Middle frontal gyrus (tissue), 1 donor: Measurements from ENCODE around the gene DOCK11.

Source experiments
- DNase-seq: peaks from one replicate; pipeline ENCODE4 v3.0.0-alpha.2; 2015; ENCODE audit warnings: low spot score; ENCODE audit errors: extremely low spot score

DOCK11 gene

DNA sequence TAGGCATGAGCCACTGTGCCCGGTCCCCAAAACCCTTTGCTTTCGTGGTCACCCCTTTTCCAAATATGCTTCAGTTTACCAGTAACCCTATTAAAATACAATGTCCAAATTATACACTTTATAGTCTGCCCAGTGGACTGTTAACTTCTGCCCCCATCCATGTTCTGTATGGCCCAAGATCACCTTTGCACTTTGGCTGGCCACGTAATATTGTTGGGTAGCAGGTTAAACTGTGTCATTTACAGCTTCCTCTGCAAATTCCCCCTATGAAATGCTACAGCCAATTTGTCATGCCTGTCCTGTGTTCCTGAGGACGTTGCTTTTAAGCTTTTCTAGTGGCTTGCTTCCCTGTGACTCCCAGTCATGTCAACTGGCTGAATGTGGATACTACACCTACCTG, 130.7 kb downstream of the DOCK11 start:
- no peak for DNase-seq

DNA sequence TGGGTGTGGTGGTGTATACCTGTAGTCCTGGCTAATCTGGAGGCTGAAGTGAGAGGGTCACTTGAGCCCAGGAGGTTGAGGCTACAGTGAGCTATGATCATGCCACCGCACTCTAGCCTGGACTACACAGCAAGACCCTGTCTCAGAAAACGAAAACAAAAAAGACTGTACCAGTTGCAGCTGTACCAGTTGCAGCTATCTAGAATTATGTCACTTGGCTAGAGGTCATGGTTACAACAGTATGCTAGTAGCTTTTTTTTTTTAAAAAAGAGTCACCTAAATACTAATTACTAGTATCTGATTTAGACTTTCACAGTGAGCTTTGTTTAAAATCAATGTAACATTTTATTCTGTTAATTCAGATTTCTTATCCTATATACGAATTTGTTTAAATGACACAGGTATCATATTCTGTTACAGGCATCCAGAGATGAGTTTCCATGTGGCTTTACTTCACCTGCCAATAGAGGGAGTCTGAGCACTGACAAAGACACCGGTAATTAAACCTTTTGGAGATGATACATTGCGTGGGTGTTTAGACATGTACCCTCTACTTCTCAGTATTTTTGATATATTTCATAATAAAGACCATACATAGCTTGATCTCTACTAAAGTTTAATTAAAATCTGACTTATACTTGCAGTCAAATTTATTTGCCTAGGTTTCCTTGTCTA, 131.6 kb downstream of the DOCK11 start:
- DNase-seq, result no peak

DNA sequence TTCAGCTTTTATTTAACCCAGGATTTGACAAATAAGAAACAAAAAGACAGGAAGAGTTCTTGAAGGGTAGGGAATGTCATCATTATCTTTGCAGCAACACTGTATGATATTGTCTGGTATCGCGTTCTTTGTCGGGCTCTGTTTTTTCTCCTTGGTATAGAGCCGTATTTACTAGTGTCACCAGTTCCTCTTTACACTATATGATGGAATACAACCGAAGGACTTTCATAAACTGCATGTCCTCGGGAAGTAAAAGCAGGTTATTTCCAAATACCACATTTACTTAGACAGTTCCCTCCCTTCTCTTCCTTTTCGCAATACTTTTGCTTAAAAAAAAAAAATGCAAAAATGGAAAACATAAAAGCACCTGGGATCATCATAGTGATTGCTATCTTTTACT, 135.2 kb downstream of the DOCK11 start:
- no peak for DNase-seq

DNA sequence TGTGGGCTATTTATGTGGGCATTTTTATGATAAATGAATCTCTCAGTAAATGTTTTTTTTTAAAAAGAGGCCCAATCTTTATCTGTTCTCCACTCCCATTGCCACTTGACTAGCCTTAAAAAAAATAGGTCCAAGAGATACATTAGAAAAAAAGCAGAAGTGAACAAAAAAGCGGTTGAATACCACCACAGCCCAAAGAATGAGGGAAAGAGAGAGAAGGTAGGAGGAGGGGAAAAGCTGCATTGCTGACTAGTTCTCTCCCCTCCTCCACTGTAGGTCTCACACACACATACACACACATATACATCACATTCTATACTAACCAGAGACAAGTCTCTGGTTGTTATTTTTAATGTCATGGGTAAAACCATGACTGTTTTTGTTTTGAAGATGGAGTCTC, 136.0 kb downstream of the DOCK11 start:
- DNase-seq, result no peak

DNA sequence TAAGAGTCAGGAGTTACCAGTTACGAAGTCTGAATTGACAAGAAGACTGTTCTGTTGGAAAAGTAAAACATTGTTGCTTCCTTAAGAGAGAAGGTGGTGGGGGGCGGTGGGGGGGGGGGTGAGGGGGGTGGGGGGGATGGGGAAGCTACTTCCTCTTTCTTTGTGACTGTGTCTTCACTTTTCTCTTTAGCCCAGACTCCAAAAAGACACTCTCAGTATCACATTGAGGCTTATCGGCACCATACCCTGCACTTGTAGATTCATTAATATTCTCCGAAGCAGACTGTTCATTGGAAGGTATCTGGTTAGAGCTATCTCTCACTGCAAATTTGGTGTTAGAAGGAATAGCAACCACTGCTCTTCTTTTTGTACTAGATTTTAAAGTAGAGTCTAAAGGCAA, 137.2 kb downstream of the DOCK11 start:
- DNase-seq, result no peak

DNA sequence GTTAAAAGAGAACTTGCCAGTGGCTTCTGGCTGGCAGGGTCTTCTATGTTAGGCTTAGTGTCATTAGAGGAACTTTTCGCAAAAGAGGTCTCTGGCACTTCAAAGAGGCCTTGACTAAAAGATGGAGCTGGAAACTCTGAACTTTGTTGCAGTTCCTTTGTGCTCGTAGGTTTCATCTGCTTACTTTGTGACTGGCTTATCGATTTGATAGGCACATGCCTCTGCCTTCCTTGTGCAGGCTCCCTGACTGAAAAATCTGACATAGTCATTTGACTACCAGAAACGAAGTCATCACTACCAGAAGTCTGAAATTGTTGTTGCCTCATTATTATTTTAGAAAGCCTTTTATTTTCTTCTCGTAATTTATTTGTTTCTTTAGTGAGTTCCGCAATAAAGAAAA, 137.9 kb downstream of the DOCK11 start:
- DNase-seq, result no peak

DNA sequence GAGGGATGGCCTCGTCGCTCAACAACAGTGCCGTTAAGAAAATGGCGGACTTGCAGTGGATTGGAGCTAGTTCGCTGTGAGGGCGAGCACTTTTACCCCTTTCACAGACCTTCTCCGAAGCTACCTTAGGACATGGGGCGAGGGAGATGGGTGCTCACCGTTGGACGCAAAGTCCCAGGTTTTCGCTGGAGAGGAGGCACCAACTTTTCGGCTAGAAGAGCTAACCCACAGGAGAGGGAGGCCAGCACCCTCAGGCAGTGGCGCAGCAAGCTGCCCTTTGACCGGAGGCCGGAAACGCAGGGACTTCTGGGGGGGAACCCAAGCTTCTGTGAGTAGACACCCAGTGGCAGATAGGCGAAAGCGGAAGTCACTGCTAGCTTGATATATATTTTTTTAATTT, 138.7 kb downstream of the DOCK11 start:
- no peak for DNase-seq

DNA sequence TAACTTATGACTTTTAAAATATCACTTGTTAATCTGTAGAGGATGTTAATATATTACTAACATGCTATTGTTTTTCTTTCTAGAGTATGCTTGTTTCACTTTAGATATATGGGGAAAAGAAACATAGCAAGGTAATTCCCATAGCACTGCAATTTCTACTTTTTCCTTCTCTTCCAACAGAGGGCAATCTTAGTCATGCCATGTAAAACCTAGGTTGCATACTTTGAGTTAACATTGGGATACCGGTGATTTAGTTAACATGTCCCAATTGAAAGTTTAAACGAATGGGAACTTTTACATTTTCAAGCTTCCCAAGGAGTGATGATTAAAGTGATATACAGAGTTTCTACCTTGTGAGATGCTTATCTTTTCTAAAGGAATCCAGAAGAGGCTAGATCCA, 142.4 kb downstream of the DOCK11 start:
- no peak for DNase-seq

DNA sequence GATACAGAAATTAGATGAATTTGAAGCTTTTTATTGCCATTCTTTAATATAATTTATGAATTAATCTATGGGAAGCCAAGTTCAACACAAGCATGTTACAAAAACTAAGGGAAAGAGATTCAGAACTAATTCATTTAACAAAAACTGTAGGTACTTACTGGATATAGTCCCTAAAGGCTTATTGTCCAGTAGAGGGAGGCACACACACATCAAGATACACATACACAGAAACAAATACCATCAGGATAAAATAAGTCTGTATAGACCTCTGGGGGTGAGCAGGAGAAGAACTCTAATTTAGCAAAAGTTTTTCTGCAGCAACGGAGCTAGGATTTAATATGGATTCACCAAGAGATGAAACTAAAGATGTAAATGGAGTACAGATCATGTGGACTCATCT, 148.8 kb downstream of the DOCK11 start:
- DNase-seq, result no peak

DNA sequence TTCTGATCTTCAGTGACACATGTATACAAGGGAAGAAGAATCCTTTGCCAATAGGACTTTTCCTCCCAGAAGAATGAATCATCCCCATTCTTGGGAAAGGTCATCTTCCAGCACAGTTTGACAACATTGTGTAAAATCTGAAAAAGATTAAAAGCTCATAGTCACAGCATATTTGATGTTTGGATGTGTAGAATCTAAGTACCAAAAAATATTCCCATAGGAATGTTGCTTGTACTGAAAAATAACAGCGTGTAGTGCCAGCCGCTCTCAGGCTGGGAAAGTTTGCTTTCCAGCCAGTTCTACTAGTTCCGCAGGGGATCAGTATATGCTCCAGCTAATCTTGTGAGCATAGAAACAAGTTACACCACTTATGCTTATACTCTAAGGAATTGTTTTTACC, 157.1 kb downstream of the DOCK11 start:
- no peak for DNase-seq

DNA sequence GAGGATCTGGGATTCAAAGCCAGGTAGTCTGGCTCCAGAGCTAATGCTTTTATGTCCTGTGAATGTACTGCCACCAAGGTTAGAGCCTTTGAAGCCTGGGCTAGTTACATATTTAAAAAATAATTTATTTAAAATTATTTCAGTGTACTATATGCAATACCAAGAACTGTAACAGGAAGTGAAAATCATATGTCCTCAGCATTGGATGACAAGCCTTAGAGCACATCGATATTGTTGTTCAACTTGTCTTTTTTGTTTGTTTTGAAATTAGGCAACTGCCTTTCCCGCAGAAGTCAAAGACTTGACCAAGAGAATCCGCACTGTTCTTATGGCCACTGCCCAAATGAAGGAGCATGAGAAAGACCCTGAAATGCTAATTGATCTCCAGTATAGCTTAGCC, 158.7 kb downstream of the DOCK11 start:
- DNase-seq, result no peak

DNA sequence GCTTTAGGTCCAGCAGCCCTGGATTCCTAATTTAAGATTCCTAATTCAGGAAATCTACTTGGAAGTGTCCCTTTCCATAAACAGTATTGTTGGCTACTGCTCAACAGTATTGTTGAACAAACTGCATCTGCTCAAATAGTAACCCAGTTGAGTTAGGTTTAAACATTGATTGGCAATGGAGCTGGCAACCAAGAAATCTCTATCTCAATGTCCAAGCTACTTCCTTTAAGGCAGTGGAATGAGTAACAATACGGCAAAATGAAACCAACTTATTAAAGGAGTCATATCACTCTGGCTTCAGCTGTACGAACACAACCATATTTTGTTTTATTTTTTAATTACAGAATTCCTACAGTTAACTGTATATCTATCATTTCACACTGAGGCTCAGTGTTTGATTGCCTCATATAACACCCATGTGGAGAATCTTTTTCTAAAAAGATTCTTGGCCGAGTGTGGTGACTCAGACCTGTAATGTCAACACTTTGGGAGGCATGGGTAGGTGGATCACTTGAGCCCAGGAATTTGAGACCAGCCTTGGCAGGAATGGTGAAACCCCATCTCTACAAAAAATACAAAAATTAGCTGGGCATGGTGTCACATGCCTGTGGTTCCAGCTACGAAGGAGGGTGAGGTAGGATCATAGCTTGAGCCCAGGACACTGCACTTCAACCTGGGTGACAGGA, 160.1 kb downstream of the DOCK11 start:
- no peak for DNase-seq

DNA sequence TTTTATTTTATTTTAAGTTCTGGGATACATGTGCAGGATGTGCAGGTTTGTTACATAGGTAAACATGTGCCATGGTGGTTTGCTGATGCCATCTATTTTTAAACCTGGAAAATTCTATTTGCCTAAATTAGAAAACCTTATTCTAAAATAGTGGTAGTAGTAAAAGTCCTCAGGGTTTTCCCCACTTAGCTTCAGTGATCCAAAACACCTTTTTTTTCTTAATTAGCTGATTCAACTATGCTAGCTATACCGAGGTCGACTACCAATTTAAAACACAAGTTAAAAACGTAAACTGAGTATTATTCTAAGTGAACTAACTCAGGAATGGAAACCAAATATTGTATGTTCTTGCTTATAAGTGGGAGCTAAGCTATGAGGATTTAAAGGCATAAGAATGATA, 161.8 kb downstream of the DOCK11 start:
- DNase-seq, result no peak

DNA sequence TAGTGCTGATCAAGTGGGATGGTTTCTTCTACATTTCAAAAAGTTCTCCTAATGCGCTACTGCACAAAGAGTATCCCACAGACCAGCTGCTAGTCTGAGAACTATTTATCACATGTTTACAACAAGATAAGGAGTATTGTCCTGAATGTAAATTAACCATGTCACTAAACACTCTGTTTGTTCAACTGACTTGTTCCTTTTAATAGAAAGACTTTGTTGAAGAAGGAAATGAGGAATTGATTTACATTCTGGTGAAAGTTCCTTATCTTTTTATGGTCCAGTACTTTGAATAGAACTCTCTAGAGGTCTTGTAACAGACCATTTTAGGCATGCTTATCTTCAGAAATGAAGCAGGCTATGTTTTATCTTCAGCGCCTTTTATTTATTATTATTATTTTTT, 164.5 kb downstream of the DOCK11 start:
- DNase-seq, result no peak

DNA sequence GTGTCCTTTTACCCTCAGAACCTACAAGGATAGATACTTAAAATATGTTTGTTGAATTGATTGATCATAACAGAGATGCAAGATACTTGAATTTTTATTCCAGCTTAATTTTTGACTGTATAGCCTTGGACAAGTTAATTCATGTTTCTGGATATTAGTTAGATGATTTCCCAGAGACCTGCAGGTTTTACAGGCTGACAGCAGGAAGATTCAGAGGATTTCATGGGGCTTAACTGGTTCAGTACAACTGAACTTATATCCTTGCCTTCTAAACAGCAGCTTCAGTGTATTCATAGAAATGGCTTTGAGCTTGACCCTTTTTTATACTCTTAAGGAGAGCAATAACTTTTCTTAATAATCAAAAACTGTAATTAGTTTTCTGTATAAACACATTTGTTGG, 169.6 kb downstream of the DOCK11 start:
- no peak for DNase-seq

DNA sequence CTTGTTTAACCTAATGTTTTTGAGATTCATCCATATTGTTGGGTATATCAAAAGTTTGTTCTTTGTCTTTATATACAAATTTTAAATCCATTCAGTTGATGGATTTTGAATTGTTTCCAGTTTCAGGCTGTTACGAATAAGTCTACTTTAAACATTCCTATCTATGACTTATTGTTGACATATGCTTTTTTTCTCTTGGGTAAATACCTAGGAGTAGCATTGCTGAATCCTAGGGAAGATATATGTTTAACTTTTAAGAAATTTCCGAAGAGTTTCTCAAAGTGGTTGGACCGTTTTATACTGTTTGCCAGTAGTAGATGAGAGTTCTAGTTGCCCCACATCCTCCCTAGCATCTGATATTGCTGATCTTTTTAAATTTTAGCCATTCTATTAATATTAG, 170.9 kb downstream of the DOCK11 start:
- no peak for DNase-seq

DNA sequence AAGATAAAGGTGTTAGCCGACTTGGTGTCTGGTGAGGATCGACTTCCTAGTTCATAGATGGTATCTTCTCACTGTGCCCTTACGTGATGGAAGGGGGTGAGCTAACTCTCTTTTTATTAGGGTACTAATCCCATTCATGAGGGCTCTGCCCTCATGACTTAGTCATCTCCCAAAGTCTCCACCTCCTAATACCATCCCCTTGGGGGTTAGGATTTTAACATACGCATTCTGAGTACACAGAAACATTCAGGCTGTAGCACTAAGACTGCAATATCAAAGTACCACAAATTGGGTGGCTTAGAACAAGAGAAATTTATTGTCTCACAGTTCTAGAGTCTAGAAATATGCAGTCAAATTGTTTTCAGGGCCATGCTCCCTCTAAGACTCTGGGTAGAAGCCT, 173.8 kb downstream of the DOCK11 start:
- DNase-seq, result no peak

DNA sequence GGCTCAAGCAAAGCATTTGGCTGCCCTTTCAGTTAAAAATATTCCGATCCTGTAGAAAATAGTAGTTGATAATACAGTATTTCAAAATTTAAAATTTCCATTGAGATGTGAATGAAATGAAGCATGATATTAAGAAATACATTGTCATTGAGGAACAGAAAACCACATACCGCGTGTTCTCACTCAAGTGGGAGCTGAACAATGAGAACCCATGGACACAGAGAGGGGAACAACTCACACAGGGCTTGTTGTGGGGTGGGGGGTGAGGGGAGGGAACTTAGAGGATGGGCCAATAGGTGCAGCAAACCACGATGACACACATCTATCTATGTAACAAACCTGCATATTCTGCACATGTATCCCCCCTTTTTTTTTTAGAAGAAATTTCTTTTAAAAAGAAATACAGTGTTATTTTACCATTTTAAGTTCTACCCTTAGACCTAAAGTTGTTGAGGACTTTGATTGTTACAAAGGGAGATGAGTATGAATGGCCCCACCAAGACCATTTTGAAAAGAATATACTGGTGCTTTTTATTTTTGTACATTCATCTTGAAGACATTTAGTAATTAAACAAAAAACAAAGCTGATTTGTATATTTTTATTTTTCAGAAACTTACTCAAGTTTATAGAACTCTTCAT, 179.8 kb downstream of the DOCK11 start:
- no peak for DNase-seq

DNA sequence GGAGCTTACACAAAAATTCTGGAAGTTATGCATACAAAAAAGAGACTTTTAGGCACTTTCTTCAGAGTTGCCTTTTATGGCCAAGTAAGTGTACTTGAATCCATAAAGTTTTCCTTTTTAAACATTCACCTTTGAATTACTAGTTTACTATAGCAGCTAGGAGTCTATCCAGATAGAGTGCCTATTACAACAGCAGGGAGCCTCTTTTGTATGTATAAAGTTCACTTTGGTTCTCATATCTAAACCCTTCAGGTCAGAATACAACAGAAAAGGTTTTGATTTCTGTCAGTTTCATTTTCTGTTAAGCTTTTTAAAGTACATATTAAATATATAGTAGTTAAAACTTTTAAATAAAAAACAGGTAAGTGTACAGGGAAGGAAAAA, 180.3 kb downstream of the DOCK11 start:
- DNase-seq, result no peak

DNA sequence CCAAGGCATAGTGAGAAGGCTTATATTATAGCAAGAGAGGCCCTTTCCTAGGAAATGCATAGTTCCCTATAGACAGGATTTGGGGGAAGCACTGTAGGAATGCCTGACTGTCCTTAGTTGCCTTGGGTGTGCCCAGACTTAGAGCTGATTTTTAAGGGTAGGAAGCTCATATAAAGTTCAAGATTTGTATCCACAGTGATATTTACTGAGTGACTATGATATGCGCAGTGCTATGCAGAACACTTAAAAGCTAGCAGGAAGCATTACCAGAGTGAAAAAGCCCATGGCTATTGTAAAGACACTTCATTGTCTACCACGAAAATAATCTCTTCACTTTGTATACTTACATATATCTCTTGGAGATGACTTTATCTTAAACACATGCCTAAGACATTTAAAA, 181.7 kb downstream of the DOCK11 start:
- DNase-seq, result no peak

DNA sequence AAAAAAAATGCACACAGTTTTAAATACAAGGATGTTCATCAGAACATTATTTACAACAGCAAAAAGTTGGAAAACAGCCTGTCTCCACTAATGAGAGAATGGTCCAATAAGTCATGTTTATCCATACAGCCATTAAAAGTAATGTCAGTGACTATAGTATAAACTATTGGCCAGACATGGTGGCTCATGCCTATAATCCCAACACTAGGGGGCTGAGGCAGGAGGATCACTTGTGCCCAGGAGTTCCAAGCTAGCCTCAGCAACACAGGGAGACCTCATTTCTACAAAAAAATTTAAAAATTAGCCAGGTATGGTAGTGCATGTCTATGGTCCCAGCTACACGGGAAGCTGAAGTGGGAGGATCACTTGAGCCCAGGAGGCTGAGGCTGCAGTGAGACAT, 183.7 kb downstream of the DOCK11 start:
- no peak for DNase-seq

DNA sequence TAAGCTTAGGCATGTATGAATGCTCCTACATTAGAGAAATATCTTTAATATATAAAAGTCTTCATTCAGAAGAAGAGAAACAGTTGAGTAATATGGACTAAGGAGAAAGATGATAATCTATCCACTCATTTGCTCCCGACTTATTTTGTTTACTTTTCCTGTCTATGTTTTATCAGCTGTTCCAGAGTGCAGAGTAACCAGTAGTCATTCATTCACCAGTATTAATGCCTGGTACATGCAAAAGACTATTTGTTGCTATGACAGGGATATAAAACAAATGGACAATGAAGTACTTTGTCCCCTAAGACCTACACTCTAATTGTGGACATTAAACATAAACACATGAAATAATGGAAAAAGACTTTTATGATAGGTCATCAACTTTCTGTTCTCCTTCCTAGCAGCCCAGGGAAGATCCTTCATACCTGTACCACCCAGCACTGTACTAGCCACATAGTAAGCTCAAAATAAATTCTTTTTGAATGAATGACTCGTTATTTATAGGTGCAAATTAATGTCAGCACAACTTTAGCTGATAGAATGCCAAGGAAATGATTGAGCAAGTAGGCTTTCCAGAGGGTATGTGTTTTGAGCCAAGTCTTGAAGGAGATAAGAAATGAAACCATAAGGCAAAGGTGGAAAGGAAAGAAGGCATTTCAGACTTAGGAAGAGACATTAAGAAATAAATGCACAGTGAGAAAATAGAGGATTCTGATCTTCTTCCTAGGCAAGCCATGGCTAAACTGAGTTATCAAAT, 186.8 kb downstream of the DOCK11 start:
- DNase-seq, result no peak
